SK-N-DZ (cell line): ENCODE data around the gene OBSCN.

ENCODE experiments used
- DNase-seq: peaks from one replicate; pipeline ENCODE4 v3.0.0-alpha.2; 2015; ENCODE audit warnings: low spot score

Gene OBSCN

GRCh38 chr1:228318823-228319241 is 111.0 kb downstream of the OBSCN start:
- no peak for DNase-seq

- DNase-seq: no peak
Observed at GRCh38 chr1:228319352-228320088, 111.7 kb downstream of the OBSCN start.

- DNase-seq: no peak
Observed at GRCh38 chr1:228320394-228320793, 112.5 kb downstream of the OBSCN start.

- DNase-seq: no peak
Observed at GRCh38 chr1:228321435-228321834, 113.6 kb downstream of the OBSCN start.

GRCh38 chr1:228321895-228322294 is 114.1 kb downstream of the OBSCN start:
- DNase-seq: no peak

GRCh38 chr1:228323401-228323800 is 115.6 kb downstream of the OBSCN start:
- DNase-seq: no peak

GRCh38 chr1:228325267-228325666 is 117.4 kb downstream of the OBSCN start:
- no peak for DNase-seq

- DNase-seq: no peak
Observed at GRCh38 chr1:228329887-228330286, 122.0 kb downstream of the OBSCN start.

- DNase-seq: no peak
Observed at GRCh38 chr1:228332797-228333738, 125.2 kb downstream of the OBSCN start.

GRCh38 chr1:228333739-228334115 is 125.9 kb downstream of the OBSCN start:
- DNase-seq: no peak

- DNase-seq: no peak
Observed at GRCh38 chr1:228334226-228334935, 126.5 kb downstream of the OBSCN start.

GRCh38 chr1:228334954-228335353 is 127.1 kb downstream of the OBSCN start:
- no peak for DNase-seq

GRCh38 chr1:228335406-228336307 is 127.8 kb downstream of the OBSCN start:
- no peak for DNase-seq

- DNase-seq: no peak
Observed at GRCh38 chr1:228336308-228337030, 128.6 kb downstream of the OBSCN start.

GRCh38 chr1:228337031-228337564 is 129.3 kb downstream of the OBSCN start:
- DNase-seq: no peak

- no peak for DNase-seq
Observed at GRCh38 chr1:228337711-228338520, 130.1 kb downstream of the OBSCN start.

GRCh38 chr1:228338521-228339051 is 130.7 kb downstream of the OBSCN start:
- no peak for DNase-seq

GRCh38 chr1:228339059-228339704 is 131.3 kb downstream of the OBSCN start:
- no peak for DNase-seq
